ENCODE results near the gene ZNF346.

- TF ChIP-seq POLR2A (IDR thresholded peaks at IDR 0.05; ENCODE audit: low read depth, low read length) (no peak), TAF1 (IDR thresholded peaks at IDR 0.05; ENCODE audit: borderline replicate concordance, low read depth, low read length) (no peak), POLR2AphosphoS5 (IDR thresholded peaks at IDR 0.05; ENCODE audit: low read depth, low read length) (no peak)
Observed at GRCh38 chr5:177040814-177041420, 18.4 kb downstream of the ZNF346 start.

All from GM12892 (cell line).